Germinal center (tissue), 1 donor: Measurements from ENCODE around the gene DNHD1.

Source experiments
- DNase-seq: peaks from one replicate; pipeline ENCODE4 v3.0.0; 2012; ENCODE audit warnings: mixed read lengths, low spot score

DNHD1 gene

DNA sequence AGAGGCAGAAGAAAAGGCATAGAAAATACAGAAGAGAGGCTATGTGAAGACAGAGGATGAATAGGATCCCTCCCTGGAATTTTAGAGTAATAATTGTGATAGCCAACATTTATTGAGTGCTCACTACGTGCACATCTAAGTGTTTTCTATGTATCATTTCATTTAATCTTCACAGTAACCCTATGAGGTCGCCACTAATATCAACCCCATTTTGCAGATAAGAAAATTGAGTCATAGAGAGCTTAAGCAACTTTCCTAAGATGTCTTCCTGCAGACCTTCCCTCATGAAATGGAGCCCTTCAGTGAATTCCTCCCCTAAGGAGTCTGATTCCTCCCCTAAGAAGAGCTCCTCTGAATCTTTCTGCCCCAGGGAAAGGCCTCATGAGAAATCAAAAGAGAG lies 68.2 kb downstream of the DNHD1 start:
- no peak for DNase-seq

GRCh38 chr11:6565988-6566703 lies 69.1 kb downstream of the DNHD1 start:
- no peak for DNase-seq

GRCh38 chr11:6566704-6567370 lies 69.8 kb downstream of the DNHD1 start:
- no peak for DNase-seq

DNA sequence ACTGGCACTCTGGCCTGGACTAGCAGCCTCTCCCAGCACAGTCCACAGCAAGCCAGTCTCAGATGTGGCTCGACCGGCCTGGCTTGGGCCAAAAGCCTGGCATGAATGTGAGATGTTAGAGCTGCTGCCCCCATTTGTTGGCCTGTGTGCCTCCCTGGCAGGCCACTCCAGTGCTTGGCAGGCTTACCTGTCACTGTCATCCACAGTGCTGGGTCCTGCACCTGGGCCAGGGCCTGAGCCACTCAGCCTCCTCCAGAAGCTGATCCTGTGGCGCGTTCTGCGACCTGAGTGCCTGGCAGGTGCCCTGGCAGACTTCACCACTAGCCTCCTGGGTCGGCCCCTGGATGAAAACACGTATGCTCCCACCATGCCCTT lies 70.3 kb downstream of the DNHD1 start:
- no peak for DNase-seq

GRCh38 chr11:6568191-6568918 lies 71.3 kb downstream of the DNHD1 start:
- DNase-seq = no peak

DNA sequence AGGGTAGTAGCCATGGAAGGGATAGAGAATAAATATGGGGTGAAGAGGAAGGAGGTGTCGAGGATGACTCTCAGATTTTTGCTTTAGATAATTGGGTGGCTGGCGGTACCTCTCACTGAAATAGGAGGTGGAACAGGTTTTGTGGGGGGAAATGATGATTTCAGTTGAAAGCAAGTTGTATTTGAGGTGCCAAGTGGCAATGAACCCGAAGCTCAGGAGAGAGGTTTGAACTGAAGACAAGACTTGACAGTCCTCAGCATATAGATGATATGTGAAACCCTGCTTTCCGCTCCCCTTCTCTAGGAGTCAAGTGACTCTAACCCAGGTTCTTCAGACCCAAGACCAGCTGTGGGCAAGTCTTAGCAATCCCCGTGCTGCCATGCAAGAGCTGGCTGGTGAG lies 72.6 kb downstream of the DNHD1 start:
- DNase-seq = no peak

DNA sequence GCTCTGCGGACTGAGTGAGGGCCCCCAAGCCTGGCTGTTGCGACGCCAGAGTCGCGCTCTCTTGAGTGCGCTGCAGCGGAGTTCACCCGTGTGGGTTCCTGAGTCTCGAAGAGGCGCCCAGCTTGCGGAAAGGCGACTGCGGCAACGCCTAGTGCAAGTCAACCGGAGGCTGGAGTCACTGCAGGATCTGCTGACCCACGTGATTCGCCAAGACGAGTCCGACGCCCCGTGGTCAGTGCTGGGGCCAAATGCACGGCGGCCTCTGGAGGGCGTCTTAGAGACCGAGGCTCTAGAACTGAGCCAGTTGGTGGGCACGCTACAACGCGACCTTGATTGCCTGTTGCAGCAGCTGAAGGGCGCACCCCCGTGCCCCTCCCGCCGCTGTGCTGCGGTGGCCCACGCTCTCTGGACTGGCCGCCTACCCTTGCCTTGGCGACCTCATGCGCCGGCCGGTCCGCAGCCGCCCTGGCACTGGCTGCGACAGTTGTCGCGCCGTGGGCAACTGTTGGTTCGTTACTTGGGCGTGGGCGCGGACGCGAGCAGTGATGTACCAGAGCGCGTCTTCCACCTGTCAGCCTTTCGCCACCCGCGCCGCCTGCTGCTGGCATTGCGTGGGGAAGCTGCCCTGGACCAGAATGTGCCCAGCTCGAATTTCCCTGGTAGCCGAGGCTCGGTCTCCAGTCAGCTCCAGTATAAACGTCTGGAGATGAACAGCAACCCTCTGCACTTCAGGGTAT lies 73.8 kb downstream of the DNHD1 start:
- no peak for DNase-seq

DNA sequence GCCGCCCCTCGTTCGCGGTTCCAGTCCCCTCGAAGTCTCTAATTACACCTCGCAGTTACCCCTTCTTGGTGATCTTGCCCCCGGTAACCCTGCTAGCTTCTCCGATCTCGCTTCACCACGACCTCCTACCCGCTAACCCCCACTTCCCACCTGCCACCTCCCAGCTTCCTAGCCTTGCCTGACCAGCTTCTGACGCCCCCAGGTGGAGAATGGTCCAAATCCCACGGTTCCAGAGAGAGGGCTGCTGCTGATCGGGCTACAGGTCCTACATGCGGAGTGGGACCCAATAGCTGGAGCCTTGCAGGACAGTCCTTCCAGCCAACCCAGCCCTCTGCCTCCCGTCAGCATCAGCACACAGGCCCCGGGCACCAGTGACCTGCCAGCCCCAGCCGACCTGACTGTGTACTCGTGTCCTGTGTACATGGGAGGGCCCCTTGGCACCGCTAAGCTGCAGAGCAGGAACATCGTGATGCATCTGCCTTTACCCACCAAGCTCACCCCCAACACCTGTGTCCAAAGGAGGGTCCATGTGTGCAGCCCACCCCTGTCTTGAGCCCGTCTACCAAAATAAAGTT lies 74.4 kb downstream of the DNHD1 start:
- no peak for DNase-seq

- DNase-seq = no peak
Measured at GRCh38 chr11:6572215-6572614, 75.1 kb downstream of the DNHD1 start.

- no peak for DNase-seq
Measured at GRCh38 chr11:6574816-6575715, 78.0 kb downstream of the DNHD1 start.

DNA sequence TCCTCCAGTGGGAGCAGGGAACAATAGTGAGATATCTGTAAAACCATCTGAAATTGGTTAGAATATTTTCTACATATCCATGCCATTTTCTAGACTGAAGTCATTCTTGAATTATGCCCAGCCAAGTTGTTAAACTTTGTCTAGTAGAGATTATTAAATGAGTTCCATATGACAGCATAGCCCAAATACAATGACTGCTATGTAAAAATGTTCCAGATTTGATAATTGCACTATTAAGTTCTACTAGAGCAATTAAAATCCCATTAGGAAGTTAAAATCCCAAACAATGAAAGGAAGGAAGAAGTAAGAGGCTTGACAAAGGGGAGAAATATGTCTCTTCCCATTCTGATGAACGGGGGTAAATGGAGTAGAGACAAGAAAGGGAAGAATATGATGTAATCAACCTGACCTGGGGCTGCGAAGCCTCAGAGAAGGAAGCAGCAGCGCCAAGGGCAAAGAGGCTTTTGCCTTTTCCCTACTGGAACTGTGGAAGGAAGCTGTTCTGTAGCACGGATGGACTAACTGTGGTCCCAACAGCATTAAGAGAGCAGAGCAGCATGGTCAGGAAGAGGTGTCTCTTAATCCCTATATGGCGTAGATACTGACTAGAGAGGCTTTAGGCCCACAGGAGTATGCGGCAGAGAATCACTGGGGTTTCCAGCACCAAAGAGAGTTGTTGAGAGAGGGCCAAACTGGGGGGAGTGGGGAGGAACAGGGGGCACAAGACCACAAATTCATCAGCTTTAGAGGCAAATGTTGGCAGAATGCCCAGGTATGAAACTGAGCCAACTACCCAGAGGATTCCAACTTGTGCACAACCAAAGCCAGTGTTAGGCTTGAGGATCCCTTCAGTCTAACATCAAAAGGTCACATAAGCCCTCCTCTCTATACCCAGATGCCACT lies 79.6 kb downstream of the DNHD1 start:
- no peak for DNase-seq

GRCh38 chr11:6578134-6578533 lies 81.1 kb downstream of the DNHD1 start:
- DNase-seq = no peak

GRCh38 chr11:6579681-6580080 lies 82.6 kb downstream of the DNHD1 start:
- DNase-seq = no peak

DNA sequence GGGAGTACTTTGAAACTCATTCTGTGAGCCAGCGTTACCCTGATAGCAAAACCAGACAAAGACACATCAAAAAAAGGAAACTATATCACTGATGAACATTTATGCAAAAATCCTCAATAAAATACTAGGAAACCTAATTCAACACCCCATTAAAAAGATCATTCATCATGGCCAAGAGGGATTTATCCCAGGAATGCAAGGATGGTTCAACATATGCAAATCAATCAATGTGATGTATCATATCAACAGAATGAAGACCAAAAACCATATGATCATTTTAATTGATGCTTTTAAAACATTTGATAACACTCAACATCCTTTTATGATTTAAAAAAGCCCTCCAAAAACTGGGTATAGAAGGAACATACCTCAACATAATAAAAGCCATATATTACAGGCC lies 86.5 kb downstream of the DNHD1 start:
- DNase-seq = no peak

- DNase-seq = no peak
Measured at GRCh38 chr11:6584528-6584927, 87.4 kb downstream of the DNHD1 start.

DNA sequence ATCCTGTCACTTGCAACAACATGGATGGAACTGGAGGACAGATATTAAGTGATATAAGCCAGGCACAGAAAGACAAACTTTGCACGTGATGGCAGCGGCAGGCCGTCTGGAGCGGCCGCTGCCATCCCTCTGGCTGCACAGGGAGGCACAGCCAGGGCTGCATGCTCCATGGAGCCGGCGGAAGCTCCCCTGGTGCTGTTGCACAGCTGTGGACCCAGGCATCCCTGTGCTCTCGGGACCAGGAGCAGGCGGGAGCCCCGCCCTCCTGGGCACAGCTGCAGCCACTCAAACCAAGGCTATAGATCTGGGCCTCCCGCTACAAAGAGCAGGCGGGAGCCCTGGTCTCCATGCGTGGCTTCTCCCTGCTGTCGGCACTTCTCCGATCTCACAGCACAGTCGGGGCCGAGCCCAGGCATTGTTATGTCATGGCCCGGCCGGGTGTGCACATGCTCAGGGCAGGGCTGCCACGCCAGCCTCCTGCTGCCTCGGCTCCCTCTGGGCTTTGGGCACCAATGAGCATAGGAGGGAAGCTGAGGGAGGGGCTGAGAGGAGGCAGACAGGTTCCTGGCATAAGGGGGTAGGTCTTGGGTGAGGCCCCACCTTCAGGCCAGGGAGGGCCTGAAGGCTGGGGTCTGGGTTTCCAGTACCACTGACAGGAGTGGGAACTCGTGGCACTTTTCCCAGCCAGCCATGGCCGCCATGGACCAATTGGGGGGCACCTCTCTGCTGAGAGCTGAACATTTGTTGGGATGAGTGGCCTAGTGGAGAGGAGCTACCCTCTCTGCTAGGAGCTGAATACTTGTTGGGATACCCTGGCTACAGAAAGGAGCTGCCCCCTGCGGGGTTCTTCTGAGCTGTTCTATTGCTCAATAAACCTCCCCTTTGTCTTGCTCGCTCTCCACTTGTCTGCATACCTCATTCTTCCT lies 89.6 kb downstream of the DNHD1 start:
- no peak for DNase-seq

GRCh38 chr11:6587360-6587953 lies 90.4 kb downstream of the DNHD1 start:
- DNase-seq = no peak

GRCh38 chr11:6588018-6588417 lies 90.9 kb downstream of the DNHD1 start:
- no peak for DNase-seq
